ENCODE measurements around the gene TNFRSF11A. TPM values are rescaled to one million over a fixed set of nuclear protein-coding genes. Genes with fewer than 3 reads are reported as not detected.

TNFRSF11A gene
- total RNA-seq, 4 donors from 2014 or later = 1.4 to 3.2 (median 1.8) TPM; not detected in 1

- DNase-seq = no peak
- no peak overlapping the region for H3K27ac ChIP-seq
- H3K4me3 ChIP-seq = no peak overlapping the region
- TF ChIP-seq, protein P1, sequence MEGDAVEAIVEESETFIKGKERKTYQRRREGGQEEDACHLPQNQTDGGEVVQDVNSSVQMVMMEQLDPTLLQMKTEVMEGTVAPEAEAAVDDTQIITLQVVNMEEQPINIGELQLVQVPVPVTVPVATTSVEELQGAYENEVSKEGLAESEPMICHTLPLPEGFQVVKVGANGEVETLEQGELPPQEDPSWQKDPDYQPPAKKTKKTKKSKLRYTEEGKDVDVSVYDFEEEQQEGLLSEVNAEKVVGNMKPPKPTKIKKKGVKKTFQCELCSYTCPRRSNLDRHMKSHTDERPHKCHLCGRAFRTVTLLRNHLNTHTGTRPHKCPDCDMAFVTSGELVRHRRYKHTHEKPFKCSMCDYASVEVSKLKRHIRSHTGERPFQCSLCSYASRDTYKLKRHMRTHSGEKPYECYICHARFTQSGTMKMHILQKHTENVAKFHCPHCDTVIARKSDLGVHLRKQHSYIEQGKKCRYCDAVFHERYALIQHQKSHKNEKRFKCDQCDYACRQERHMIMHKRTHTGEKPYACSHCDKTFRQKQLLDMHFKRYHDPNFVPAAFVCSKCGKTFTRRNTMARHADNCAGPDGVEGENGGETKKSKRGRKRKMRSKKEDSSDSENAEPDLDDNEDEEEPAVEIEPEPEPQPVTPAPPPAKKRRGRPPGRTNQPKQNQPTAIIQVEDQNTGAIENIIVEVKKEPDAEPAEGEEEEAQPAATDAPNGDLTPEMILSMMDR (IDR thresholded peaks at IDR 0.05 in 4 of 5, conservative IDR thresholded peaks at IDR 0.05 in 1 of 5) = no peak
- no peak for TF ChIP-seq POLR2A (IDR thresholded peaks at IDR 0.05)
- H3K4me1 ChIP-seq = no peaks in the 10 kb centered on the region
- ATAC-seq = no peak
- no peaks in the 10 kb centered on the region for H3K9me3 ChIP-seq
- intact Hi-C loops (cut with DNase I; ENCODE audit: low total_unique reads) = no loop called here
- in situ Hi-C loops (cut with MboI; ENCODE audit: low sequenced_read_pairs in 4 of 4) = no loop called here
- H3K36me3 ChIP-seq = no peaks in the 10 kb centered on the region
- H3K27me3 ChIP-seq = no peaks in the 10 kb centered on the region
Measured at GRCh38 chr18:62374410-62374965, 49.4 kb downstream of the TNFRSF11A start.

GRCh38 chr18:62377131-62377807 is 52.2 kb downstream of the TNFRSF11A start:
- ATAC-seq = no peak
- Histone ChIP-seq H3K27ac (no peak overlapping the region), H3K4me1 (no peaks in the 10 kb centered on the region), H3K4me3 (no peak overlapping the region), H3K27me3 (no peaks in the 10 kb centered on the region), H3K9me3 (no peaks in the 10 kb centered on the region), H3K36me3 (no peaks in the 10 kb centered on the region)
- intact Hi-C loops (cut with DNase I; ENCODE audit: low total_unique reads) = no loop called here
- no peak for TF ChIP-seq POLR2A (IDR thresholded peaks at IDR 0.05)
- TF ChIP-seq, protein P1 (IDR thresholded peaks at IDR 0.05 in 4 of 5, conservative IDR thresholded peaks at IDR 0.05 in 1 of 5) = no peak
- in situ Hi-C loops (cut with MboI; ENCODE audit: low sequenced_read_pairs in 4 of 4) = no loop called here
- DNase-seq = no peak

GRCh38 chr18:62379051-62379450 is 53.9 kb downstream of the TNFRSF11A start:
- Histone ChIP-seq H3K4me3 (no peak overlapping the region), H3K9me3 (no peaks in the 10 kb centered on the region), H3K4me1 (no peaks in the 10 kb centered on the region), H3K27me3 (no peaks in the 10 kb centered on the region), H3K27ac (no peak overlapping the region), H3K36me3 (no peaks in the 10 kb centered on the region)
- no peak for DNase-seq
- no peak for TF ChIP-seq POLR2A (IDR thresholded peaks at IDR 0.05)
- TF ChIP-seq, protein P1 (IDR thresholded peaks at IDR 0.05 in 4 of 5, conservative IDR thresholded peaks at IDR 0.05 in 1 of 5) = no peak
- intact Hi-C loops (cut with DNase I; ENCODE audit: low total_unique reads) (no loop called here), in situ Hi-C loops (cut with MboI; ENCODE audit: low sequenced_read_pairs in 4 of 4) (no loop called here)
- no peak for ATAC-seq

- in situ Hi-C loops (cut with MboI; ENCODE audit: low sequenced_read_pairs in 4 of 4) = no loop called here
- no peak for TF ChIP-seq POLR2A (IDR thresholded peaks at IDR 0.05)
- TF ChIP-seq, protein P1 (IDR thresholded peaks at IDR 0.05 in 4 of 5, conservative IDR thresholded peaks at IDR 0.05 in 1 of 5) = no peak
Measured at GRCh38 chr18:62381373-62381772, 56.3 kb downstream of the TNFRSF11A start.

More at GRCh38 chr18:62381373-62381772, 56.3 kb downstream of the TNFRSF11A start:
- intact Hi-C loops (cut with DNase I; ENCODE audit: low total_unique reads) = no loop called here
- ATAC-seq (no peak), DNase-seq (no peak)
- H3K4me1 ChIP-seq = no peaks in the 10 kb centered on the region
- H3K27ac ChIP-seq = no peak overlapping the region
- H3K9me3 ChIP-seq = no peaks in the 10 kb centered on the region
- H3K36me3 ChIP-seq = no peaks in the 10 kb centered on the region
- no peak overlapping the region for H3K4me3 ChIP-seq
- peaks cover 0 to 4% (median 2%) of the 10 kb centered on the region in 3 donors for H3K27me3 ChIP-seq

Data from gastrocnemius medialis (tissue), 4 donors.